GM23338 (cell line): ENCODE data around the gene CETN2. TPM values are rescaled to one million over a fixed set of nuclear protein-coding genes. Genes with fewer than 3 reads are reported as not detected.

Source experiments
- ATAC-seq: fragments of 200-7000 bp; cut with Tn5 transposase; 3 replicates; pipeline ENCODE4 v1.9.1; 2020
- DNase-seq: peaks from one replicate; pipeline ENCODE4 v3.0.0-alpha.2; 2015; ENCODE audit warnings: low spot score
- H2AFZ ChIP-seq: fragments of 200-600 bp; sonication (generic); 2 replicates; pipeline ENCODE4 v1.8.0; 2016; ENCODE audit warnings: antibody characterized with exemption, mild to moderate bottlenecking, moderate library complexity
- H3F3A ChIP-seq: fragments of 200-600 bp; sonication (generic); replicated peaks from 2 replicates; pipeline ENCODE4 v1.8.0; 2017; ENCODE audit warnings: antibody characterized with exemption, mixed run types, low read depth
- H3K27ac ChIP-seq: fragments of 200-600 bp; sonication (generic); 2 replicates; pipeline ENCODE4 v1.6.1; 2016; ENCODE audit warnings: low read depth
- H3K27me3 ChIP-seq: fragments of 200-600 bp; sonication (generic); 2 replicates; pipeline ENCODE4 v1.8.0; 2016; ENCODE audit warnings: mild to moderate bottlenecking, mixed run types, moderate library complexity; ENCODE audit not compliant: insufficient read depth
- H3K36me3 ChIP-seq: fragments of 200-600 bp; sonication (generic); 2 replicates; pipeline ENCODE4 v1.8.0; 2016; ENCODE audit warnings: mild to moderate bottlenecking; ENCODE audit not compliant: insufficient read depth
- H3K4me1 ChIP-seq: fragments of 200-600 bp; sonication (generic); 2 replicates; pipeline ENCODE4 v1.8.0; 2016; ENCODE audit warnings: mild to moderate bottlenecking, moderate library complexity; ENCODE audit not compliant: insufficient read depth
- H3K4me2 ChIP-seq: fragments of 200-600 bp; sonication (generic); 2 replicates; pipeline ENCODE4 v1.7.1; 2017; ENCODE audit warnings: mixed run types
- H3K4me3 ChIP-seq: fragments of 200-600 bp; sonication (generic); 2 replicates; pipeline ENCODE4 v1.6.1; 2016; ENCODE audit warnings: mixed run types
- H3K79me2 ChIP-seq: fragments of 200-600 bp; sonication (generic); replicated peaks from 2 replicates; pipeline ENCODE4 v1.8.0; 2017; ENCODE audit warnings: mild to moderate bottlenecking; ENCODE audit not compliant: insufficient read depth
- H3K9me2 ChIP-seq: fragments of 200-600 bp; sonication (generic); 2 replicates; pipeline ENCODE4 v1.8.0; 2017; ENCODE audit not compliant: insufficient read depth
- H4K20me1 ChIP-seq: fragments of 200-600 bp; sonication (generic); replicated peaks from 2 replicates; pipeline ENCODE4 v1.8.0; 2017; ENCODE audit warnings: mild to moderate bottlenecking; ENCODE audit not compliant: insufficient read depth
- H3K27ac Mint-ChIP-seq: 2 replicates; pipeline ENCODE4 v1.8.0; 2020; ENCODE audit warnings: inconsistent platforms, mild to moderate bottlenecking, moderate library complexity, mixed read lengths
- H3K27me3 Mint-ChIP-seq: 3 replicates; pipeline ENCODE4 v1.8.0; 2022; ENCODE audit warnings: low read depth, mild to moderate bottlenecking, moderate library complexity, mixed read lengths, inconsistent platforms; ENCODE audit not compliant: insufficient read depth, poor library complexity
- H3K36me3 Mint-ChIP-seq: 3 replicates; pipeline ENCODE4 v1.8.0; 2021; ENCODE audit warnings: low read depth, mild to moderate bottlenecking, inconsistent platforms, moderate library complexity, mixed read lengths
- H3K4me1 Mint-ChIP-seq: 3 replicates; pipeline ENCODE4 v1.8.0; 2020; ENCODE audit warnings: mild to moderate bottlenecking, inconsistent platforms, mixed read lengths
- H3K4me3 Mint-ChIP-seq: 3 replicates; pipeline ENCODE4 v1.8.0; 2021; ENCODE audit warnings: moderate library complexity, mild to moderate bottlenecking, inconsistent platforms, mixed read lengths
- H3K9me3 Mint-ChIP-seq: 3 replicates; pipeline ENCODE4 v1.8.0; 2020; ENCODE audit warnings: moderate library complexity, mild to moderate bottlenecking, inconsistent platforms, mixed read lengths
- CREB1 ChIP-seq: fragments of 250-450 bp; sonication (Bioruptor Pico); IDR thresholded peaks from 2 replicates; pipeline ENCODE4 v1.5.0; 2020; ENCODE audit warnings: low read depth, mild to moderate bottlenecking, moderate library complexity
- CTCF ChIP-seq, 2 experiments: fragments of 200-600 bp in 1 of 2; sonication (generic) in 1 of 2; conservative IDR thresholded peaks; 2 replicates each; pipeline versions ENCODE4 v1.5.1 to v1.6.1; 2016 to 2017; ENCODE audit warnings: antibody characterized with exemption in 2 of 2, low read depth in 2 of 2, mild to moderate bottlenecking in 2 of 2, moderate library complexity in 1 of 2
- EZH2 ChIP-seq: fragments of 200-600 bp; sonication (generic); IDR thresholded peaks from one replicate; pipeline ENCODE4 v1.8.0; 2017; ENCODE audit warnings: antibody characterized with exemption, mild to moderate bottlenecking, low read depth; ENCODE audit not compliant: unreplicated experiment
- EZH2phosphoT487 ChIP-seq: fragments of 200-600 bp; sonication (generic); IDR thresholded peaks from one replicate; pipeline ENCODE4 v1.8.1; 2018; ENCODE audit warnings: antibody characterized with exemption; ENCODE audit not compliant: unreplicated experiment
- JUNB ChIP-seq: IDR thresholded peaks from one replicate; pipeline ENCODE4 v1.6.1; 2016; ENCODE audit warnings: antibody characterized with exemption; ENCODE audit not compliant: unreplicated experiment
- NANOG ChIP-seq: IDR thresholded peaks from 2 replicates; pipeline ENCODE4 v1.6.1; 2016; ENCODE audit warnings: antibody characterized with exemption, borderline replicate concordance
- POLR2AphosphoS5 ChIP-seq: IDR thresholded peaks from 2 replicates; pipeline ENCODE4 v1.6.1; 2016; ENCODE audit warnings: antibody characterized with exemption, low read depth
- REST ChIP-seq: IDR thresholded peaks from one replicate; pipeline ENCODE4 v1.6.1; 2018; ENCODE audit warnings: antibody characterized with exemption; ENCODE audit not compliant: unreplicated experiment
- STAT1 ChIP-seq: IDR thresholded peaks from one replicate; pipeline ENCODE4 v1.6.1; 2016; ENCODE audit warnings: antibody characterized with exemption; ENCODE audit not compliant: unreplicated experiment
- ZNF331 ChIP-seq: fragments of 250-450 bp; sonication (Bioruptor Pico); IDR thresholded peaks from 2 replicates; pipeline ENCODE4 v1.5.0; 2020; ENCODE audit warnings: low read depth, mild to moderate bottlenecking, moderate library complexity
- polyA plus RNA-seq: library from polyadenylated mRNA; unstranded; fragments of >200 nt; fragmentation: Nextera tagmentation; extraction: Ambion mirVana; gene quantifications from 2 replicates; pipeline ENCODE4 v1.2.1, GENCODE V29; 2016
- total RNA-seq: library from RNA; depleted of rRNA; stranded (reverse); fragments of >200 nt; shearing (Covaris generic); gene quantifications from 2 replicates; pipeline ENCODE4 v1.2.3, GENCODE V29; 2014

Gene CETN2
- total and polyA plus RNA-seq, 2 experiments from 2014 or later, result 23.9 to 53.7 TPM

DNA sequence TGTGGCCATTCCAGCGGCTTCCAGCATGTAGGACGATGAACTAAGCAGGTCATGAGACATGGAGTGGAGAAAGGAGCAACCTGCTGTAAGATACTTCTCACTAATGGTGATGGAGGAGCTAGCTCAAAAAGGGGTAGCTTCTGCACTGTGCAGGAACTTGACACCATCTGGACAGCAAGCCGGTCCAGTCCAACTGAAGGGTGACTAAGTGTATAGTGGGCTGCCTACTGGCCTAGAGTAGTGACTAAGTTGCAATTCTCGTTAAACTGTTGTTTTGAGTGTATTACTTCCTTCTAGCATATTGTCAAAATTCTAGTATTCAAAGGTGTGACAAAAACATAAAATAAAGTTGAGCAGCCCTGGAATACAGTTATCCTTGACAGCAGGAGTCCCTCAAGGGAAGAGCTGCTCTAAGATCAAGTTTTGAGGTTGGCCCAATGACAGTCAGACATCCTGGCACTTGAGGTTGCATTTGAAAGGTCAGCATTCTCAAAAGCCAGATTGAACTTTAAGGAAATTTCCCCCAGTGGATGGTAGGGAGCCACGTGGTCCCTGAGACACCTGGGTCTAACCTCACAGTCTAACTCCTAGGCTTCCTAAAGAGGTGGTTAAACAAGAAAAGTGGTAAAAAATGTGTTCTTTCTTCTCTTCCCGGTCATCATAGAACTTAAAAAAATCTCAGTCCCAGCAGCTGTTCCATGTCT, 8.0 kb downstream of the CETN2 start (continued):
- no peak for TF ChIP-seq REST
- TF ChIP-seq EZH2, result no peak

GRCh38 chrX:152821145-152821765, 9.3 kb downstream of the CETN2 start:
- no peak overlapping the region for H3K4me2 ChIP-seq
- ATAC-seq (peak; percentile 72), DNase-seq (peak; percentile 74)
- no peaks in the 10 kb centered on the region for H3F3A ChIP-seq
- H3K9me3 Mint-ChIP-seq, result no peaks in the 10 kb centered on the region
- H3K27me3 Mint-ChIP-seq, result no peaks in the 10 kb centered on the region
- H3K4me3 ChIP-seq, result no peak overlapping the region
- H3K79me2 ChIP-seq, result no peaks in the 10 kb centered on the region
- H3K9me2 ChIP-seq, result no peaks in the 10 kb centered on the region
- H2AFZ ChIP-seq, result no peak overlapping the region
- H3K4me1 Mint-ChIP-seq, result peaks cover 7% of the 10 kb centered on the region
- no peak overlapping the region for H3K27ac ChIP-seq
- H3K36me3 Mint-ChIP-seq, result no peaks in the 10 kb centered on the region
- TF ChIP-seq CTCF (conservative IDR thresholded peaks at IDR 0.05; ENCODE audit: low read depth in 2 of 2), result peak; percentile 65 to 77
- no peak for TF ChIP-seq POLR2AphosphoS5
- TF ChIP-seq EZH2phosphoT487, result no peak
- H4K20me1 ChIP-seq, result no peaks in the 10 kb centered on the region
- H3K4me3 Mint-ChIP-seq, result no peak overlapping the region
- no peak overlapping the region for H3K27ac Mint-ChIP-seq
- no peaks in the 10 kb centered on the region for H3K36me3 ChIP-seq
- H3K4me1 ChIP-seq, result peaks cover 5% of the 10 kb centered on the region; the same call in 1 of the 2 replicates
- H3K27me3 ChIP-seq, result no peaks in the 10 kb centered on the region

GRCh38 chrX:152819732-152820131, 10.8 kb downstream of the CETN2 start:
- Histone ChIP-seq H3K4me3 (no peak overlapping the region), H3K27ac (no peak overlapping the region), H3K79me2 (no peaks in the 10 kb centered on the region), H4K20me1 (no peaks in the 10 kb centered on the region), H2AFZ (no peak overlapping the region), H3K27me3 (no peaks in the 10 kb centered on the region), H3K4me1 (peaks cover 5% of the 10 kb centered on the region; the same call in 1 of the 2 replicates), H3F3A (no peaks in the 10 kb centered on the region), H3K4me2 (no peak overlapping the region), H3K36me3 (no peaks in the 10 kb centered on the region), H3K9me2 (no peaks in the 10 kb centered on the region)
- Mint-ChIP-seq H3K9me3 (no peaks in the 10 kb centered on the region), H3K27me3 (no peaks in the 10 kb centered on the region), H3K4me3 (no peak overlapping the region), H3K36me3 (no peaks in the 10 kb centered on the region), H3K27ac (no peak overlapping the region), H3K4me1 (peaks cover 7% of the 10 kb centered on the region)
- DNase-seq (no peak), ATAC-seq (no peak)
- TF ChIP-seq ZNF331 (CRISPR knock-in tag) (no peak), POLR2AphosphoS5 (no peak), CREB1 (no peak), CTCF (conservative IDR thresholded peaks at IDR 0.05; ENCODE audit: low read depth in 2 of 2) (no peak), JUNB (no peak), REST (no peak), STAT1 (no peak), NANOG (no peak)
